OCI-LY1 (cell line): ENCODE measurements around the gene NUPR1.

Experiments used
- EZH2 ChIP-seq: fragments of 200-600 bp; sonication (generic), shearing (Covaris generic); IDR thresholded peaks from 2 replicates; pipeline ENCODE4 v1.8.0; 2017; ENCODE audit warnings: borderline replicate concordance, mixed run types, mild to moderate bottlenecking, antibody characterized with exemption, low read length, moderate library complexity, mixed read lengths
- TF ChIP-seq, protein P1 (sequence below): fragments of 200-600 bp; sonication (generic), shearing (Covaris generic); IDR thresholded peaks from 2 replicates; pipeline ENCODE4 v1.5.1; 2017; ENCODE audit warnings: mild to moderate bottlenecking, antibody characterized with exemption, low read length, moderate library complexity, mixed read lengths

DNA sequence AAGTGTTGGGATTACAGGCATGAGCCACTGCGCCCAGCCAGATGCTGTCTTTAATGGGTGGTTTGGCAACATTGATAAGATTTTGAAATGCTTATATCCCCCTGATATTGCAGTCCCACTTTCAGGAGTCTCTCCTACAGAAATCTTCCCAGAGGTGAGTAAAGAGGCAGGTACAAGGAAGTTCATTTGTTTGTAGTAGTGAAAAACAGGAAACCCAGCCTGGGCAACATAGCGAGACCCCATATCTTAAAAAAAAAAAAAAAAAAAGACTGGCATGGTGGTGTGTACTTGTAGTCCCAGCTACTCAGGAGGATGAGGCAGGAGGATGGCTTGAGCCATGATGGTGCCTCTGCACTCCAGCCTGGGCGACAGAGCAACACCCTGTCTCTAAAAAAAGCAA is 6.2 kb upstream of the NUPR1 start:
- TF ChIP-seq, protein P1, sequence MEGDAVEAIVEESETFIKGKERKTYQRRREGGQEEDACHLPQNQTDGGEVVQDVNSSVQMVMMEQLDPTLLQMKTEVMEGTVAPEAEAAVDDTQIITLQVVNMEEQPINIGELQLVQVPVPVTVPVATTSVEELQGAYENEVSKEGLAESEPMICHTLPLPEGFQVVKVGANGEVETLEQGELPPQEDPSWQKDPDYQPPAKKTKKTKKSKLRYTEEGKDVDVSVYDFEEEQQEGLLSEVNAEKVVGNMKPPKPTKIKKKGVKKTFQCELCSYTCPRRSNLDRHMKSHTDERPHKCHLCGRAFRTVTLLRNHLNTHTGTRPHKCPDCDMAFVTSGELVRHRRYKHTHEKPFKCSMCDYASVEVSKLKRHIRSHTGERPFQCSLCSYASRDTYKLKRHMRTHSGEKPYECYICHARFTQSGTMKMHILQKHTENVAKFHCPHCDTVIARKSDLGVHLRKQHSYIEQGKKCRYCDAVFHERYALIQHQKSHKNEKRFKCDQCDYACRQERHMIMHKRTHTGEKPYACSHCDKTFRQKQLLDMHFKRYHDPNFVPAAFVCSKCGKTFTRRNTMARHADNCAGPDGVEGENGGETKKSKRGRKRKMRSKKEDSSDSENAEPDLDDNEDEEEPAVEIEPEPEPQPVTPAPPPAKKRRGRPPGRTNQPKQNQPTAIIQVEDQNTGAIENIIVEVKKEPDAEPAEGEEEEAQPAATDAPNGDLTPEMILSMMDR: no peak
- no peak for TF ChIP-seq EZH2
